HK-2 (cell line): ENCODE measurements around the gene RAB3D.

Source experiments
- DNase-seq: peaks from one replicate; pipeline ENCODE4 v3.0.0-alpha.2; 2018; ENCODE audit not compliant: unreplicated experiment

Gene RAB3D

DNA sequence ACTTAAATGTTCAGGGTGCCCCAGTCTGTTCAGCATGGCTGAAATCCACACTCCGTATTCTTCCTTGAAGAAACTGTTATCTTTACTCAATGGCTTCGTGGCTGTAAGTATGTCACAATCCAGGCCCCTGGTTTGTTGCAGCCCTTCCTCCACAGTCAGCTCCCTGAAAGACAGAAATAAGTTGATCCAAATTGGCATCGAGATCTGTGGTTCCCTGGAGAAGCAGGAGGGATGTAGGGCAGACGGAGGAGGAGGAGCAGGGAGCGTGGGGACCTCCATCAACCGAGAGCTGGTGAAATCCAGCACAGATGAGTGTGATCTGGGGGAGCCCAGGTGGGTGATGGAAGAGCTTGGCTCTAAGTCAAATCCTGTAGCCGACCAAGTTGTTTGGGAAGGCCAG is 43.2 kb downstream of the RAB3D start:
- no peak for DNase-seq

DNA sequence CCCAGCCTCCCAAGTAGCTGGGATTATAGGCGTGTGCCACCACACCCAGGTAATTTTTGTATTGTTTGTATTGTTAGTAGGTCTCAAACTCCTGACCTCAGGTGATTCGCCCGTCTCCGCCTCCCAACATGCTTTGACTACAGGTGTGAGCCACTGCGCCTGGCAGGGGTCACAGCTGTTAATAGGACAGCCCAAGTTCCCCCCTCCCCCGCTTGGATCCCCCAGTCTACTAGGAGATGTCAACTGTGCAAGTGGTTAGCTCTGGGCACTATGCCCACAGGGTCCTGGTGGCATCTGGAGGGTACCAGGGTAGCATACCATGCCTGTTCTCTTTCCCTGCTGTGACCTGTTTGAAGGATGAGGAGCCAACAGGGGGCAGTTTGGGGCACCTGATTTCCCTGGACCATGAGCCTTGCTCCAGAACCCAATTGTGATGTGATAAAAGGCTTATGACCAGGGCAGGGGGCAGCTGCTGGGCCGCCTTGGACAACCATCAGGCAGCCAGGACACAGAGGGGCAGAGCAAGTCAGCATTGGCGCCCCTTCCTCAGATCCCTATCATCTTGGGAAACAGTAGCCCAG is 43.7 kb downstream of the RAB3D start, which contains the start of gene TSPAN16:
Gene TSPAN16 (plus strand): TSS at position 496 of the 581 bp plus-strand sequence. CDS start 138 bp downstream, outside the sequence.
- no peak for DNase-seq

DNA sequence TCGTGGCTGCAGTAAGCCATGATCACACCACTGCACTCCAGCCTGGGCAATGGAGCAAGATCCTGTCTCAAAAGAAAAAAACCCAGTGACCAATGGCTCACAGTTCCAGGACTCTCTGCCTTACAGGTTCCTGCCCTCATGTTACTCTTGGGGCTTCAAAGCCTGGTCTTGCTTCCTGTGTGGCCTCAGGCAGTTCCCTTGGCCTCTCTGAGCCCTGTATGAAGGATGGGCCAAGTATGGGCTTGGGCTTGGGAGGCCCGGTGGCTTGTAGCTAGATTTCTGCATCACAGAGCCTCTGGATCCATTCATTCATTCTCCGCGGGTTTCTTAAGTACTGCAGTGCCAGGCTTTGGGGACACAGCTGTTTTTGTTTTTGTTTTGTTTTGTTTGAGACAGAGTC is 44.3 kb downstream of the RAB3D start:
- no peak for DNase-seq

DNA sequence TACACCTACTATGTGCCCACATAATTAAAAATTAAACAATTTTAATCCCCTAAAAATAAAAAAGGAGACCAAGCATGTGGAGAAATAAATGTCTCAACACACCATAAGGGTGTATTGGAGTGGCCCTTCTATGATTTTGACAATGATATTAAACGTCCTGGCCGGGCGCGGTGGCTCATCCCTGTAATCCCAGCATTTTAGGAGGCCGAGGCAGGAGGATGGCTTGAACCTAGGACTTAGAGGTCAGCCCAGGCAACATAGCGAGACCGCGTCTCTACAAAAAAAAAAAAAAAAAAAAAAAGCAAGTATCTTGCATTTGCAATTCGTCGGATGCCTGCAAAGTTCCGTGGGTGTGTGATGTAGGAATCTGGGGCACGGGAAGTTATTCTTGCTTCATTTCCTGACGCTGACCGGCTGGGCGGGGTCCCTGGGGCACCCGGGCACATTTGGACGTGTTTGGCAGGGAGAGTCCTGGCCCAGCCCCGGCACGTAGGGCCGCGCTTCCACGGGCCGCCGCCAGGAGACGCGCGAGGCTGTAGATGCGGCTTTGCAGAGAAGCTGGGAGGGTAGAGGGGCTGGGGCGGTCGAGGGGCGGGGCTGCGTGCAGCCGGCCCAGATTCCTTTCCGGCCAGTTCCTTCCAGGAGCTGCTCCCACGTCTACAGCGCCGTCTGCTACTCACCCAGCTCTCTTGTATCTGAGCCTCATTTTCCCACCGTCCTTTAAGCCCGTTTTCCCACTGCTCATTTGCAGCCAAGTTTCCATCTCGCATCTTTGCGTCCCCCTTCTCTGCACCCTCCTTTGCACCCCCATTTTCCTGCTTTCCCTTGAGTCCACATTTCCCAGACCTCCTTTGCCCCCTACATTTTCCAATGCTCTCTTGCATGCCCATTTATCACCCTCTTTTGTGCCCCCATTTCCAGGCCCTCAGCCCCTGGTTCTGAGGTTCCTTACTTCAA is 45.7 kb downstream of the RAB3D start:
- peak; percentile 98 for DNase-seq

DNA sequence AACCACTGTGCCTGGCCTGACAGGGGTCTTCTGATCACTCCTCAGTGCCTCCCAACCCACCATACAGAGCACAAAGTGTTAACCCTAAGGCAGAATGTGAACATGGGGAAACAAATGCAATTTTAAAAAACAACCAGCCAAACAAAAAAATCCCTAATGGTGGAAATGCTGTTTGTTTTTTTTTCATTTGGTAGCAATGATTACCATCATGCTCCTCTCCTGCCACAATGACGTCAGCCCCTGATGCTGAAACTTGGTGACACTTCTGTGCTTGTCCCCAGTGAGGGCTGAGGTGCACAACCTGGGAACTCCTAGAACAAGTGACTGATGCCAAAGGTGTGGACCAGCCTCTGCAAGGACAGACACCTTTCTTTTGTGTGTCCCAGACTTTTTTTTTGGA is 47.5 kb downstream of the RAB3D start:
- DNase-seq = no peak

DNA sequence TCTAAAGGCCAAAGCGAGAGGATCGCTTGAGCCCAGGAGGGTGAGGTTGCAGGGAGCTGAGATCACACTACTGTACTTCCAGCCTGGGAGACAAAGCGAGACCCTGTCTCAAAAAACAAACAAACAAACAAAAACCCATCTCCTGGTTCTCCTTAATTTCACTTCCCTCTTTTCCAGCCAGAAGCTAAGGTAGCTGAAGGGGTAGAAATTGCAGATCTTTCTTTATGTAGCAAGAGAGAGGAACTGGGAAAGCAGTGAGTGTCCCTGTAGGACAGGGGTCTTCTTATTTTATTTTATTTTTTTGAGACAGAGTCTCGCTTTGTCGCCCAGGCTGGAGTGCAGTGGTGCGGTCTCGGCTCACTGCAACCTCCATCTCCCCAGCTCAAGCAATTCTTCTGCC is 48.0 kb downstream of the RAB3D start:
- DNase-seq = no peak

DNA sequence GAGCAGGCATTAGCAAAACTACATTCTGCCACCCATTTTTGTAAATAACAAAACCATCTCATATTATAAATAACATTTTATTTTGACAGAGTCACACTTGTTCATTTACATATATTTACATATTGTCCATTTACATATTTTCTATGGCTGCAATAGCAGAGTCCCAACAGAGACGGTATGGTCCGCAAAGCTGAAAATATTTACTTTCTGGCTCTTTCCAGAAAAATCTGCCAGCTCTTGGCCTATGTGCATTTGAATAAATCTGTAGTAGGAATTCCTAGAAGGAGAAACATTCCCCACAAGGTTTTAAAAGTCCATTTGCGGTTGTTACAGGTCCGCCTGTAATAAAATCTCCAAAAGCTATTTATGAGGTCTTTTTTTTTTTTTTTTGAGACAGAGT is 49.2 kb downstream of the RAB3D start:
- DNase-seq = no peak

DNA sequence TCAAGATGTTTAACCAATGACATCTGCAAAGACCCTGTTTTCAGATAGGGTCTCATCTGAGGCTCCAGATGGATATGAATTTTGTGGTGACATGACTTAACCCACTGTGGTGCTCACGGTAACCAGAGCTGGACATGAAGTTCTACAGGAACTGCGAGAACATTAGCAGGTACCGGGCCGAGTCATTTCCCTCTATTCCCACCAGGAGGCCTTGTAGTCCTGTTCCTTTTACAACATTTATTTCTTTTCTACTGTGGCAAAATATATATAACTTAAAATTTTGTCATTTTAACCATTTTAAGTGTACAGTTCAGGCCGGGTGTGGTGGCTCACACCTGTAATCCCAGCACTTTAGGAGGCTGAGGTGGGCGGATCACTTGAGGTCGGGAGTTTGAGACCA is 51.1 kb downstream of the RAB3D start:
- DNase-seq = no peak

DNA sequence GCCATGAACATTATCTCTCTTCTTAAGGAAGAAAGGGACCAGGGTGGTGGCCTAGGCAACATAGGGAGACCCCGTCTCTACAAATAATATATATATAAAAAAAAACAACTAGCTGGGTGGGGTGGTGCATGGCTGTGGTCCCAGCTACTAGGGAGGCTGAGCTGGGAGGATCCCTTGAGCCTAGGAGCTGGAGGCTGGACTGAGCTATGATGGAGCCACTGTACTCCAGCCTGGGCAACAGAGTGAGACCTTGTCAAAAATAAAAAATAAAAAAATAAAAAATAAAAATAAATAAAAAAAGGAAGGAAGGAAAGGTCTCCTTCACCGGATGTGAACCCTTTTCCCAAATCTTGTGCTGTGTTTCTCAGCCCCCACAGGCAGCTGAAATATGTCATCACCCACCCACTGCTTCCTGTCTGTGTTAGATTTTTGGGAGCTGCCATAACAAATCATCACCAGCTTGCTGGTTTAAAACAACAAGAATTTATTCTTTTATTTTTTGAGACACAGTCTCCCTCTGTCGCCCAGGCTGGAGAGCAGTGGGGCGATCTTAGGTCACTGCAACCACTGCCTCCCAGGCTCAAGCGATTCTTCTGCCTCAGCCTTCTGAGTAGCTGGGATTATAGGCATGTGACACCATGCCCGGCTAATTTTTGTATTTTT is 53.0 kb downstream of the RAB3D start:
- DNase-seq = no peak

DNA sequence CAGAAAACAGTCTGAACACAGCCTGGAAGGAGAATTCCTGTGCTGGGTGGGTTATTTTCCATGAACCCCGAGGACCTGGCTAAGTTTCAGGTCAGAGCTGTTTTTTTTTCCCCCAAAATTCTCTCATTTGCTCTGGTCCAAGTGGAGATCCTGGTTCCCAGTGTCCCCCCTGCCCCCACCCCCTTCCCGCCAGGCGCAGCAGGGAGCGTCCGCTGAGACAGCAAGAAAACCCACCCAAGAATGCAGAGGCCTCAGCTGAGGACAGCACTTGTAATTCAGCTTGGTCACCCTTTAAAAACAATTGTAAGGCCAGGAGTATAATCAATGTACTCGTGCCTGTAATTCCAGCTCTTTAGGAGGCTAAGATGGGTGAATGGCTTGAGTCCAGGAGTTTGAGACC is 54.9 kb downstream of the RAB3D start:
- no peak for DNase-seq

DNA sequence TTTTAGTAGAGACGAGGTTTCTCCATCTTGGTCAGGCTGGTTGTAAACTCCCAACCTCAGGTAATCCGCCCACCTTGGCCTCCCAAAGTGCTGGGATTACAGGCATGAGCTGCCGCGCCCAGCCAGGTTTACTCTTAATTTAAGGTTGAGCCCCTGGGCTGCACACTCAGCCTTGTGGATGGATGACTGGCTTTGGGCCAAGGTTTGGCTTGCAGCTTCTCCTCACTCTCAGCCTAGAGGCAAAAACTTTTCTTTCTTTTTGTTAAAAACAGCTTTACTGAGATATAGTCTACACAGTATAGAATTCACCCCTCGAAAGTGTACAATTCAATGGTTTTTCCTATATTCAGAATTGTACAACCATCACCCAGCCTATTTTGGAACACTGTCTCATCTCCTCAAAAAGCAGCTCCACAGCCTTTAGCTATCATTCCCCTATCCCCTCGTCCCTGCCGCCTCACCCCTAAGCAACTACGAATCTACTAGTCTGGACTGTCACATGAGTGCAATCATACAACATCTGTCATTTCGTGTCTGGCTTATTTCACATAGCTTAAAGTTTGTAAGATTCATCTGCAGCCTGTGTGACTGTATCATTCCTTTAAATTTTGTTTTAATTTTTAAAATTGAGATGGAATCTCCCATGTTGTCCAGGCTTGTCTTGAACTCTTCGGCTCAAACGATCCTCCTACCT is 58.0 kb downstream of the RAB3D start:
- no peak for DNase-seq

DNA sequence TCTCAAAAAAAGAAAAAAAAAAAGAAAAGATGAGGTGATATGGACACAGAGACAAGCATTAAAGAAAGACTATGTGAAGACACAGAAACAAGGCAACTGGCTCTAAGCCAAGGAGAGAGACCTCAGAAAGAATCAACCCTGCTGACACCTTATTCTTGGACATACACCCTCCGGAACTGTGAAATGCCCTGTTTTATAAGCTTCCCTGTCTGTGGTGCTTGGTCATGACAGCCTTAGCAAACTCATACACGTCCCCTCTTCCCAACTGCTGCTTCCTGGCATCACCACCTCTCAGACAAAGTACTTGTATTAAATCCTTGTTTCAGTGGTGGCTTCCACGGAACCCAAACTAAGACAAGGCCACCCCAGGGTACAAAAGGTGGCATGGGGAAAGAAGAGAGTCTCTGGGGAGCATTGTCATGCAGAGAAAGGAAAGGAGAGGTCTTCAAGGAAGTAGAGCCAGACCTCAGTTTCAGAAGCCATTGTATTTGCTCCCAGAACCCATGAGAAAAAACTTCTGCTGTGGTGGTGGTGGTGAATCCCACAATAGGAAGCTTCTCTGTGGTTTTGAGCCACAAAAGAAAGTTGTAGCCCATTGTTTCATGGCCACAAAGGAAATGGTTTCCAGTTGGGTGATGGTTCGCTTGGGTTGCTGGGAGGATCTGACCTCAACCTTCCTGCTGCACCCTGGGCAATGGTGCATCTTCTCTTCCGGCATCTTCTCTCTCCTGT is 59.8 kb downstream of the RAB3D start:
- no peak for DNase-seq

DNA sequence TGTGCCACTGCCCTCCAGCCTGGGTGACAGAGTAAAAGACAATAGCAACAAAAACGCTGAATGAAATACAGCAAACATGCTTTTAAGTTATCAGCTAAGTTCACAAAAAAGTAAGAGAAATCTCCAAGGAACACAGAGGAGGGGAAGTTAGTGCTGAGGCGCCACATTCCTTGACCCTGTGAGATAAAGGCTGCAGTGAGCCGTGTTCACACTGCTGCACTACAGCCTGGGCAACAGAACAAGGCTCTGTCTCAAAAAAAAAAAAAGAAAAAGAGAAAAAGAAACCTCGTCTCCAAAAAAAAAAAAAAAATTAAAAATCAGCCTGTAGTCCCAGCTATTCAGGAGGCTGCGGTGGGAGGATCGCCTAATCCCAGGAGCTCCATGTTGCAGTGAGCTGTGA is 60.8 kb downstream of the RAB3D start:
- no peak for DNase-seq

DNA sequence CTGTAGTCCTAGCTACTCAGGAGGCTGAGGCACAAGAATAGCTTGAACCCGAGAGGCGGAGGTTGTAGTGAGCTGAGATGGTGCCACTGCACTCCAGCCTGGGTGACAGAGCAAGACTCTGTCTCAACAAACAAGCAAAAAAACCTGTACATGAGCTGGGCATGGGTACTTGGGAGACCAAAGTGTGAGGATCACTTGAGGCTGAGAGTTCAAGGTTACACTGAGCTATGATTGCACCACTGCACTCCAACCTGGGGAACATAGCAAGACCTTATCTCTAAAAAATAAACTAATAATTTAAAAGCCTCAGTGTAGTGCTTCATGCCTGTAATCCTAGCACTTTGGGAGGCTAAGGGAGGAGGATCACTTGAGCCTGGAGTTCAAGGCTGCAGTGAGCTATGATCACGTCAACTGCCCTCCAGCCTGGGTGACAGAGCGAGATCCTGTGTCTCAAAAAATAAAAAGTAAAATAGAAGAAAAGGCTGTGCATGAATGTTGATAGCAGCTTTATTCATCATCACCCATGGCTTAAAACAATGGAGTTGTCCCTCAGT is 64.8 kb downstream of the RAB3D start:
- no peak for DNase-seq

DNA sequence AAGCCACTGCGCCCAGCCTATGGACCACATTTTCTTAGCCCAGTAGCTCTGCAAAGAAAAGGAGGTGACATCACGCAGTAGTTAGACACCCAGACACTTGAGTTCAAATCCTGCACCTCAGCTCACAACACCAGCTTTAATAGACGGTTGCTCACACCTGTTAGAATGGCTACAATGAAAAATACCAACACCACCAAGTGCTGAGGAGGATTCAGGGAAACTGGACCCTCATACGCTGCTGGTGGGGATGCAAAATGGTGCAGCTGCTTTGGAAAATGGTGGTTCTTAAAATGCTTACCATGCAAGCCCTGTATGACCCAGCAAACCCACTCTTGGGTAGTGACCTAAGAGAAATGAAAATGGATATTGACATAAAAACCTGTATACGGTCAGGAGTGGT is 65.5 kb downstream of the RAB3D start:
- DNase-seq = no peak

DNA sequence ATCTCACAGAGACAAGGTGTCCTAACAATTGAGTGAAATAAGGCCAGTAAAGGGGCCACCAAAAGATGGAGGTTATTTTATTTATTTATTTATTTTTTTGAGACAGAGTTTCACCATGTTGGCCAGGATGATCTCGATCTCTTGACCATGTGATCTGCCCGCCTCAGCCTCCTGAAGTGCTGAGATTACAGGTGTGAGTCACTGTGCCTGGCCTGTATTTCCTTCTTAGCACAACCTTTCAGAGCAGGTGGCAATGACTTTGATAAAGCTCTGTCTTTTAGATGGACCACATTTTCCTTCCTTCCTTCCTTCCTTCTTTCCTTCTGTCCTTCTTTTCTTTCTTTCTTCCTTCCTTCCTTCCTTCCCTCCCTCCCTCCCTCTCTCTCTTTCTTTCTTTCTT is 66.2 kb downstream of the RAB3D start:
- DNase-seq = no peak
